Thyroid gland (tissue), 4 donors: ENCODE results near the gene SLC24A3.

Experiments
- POLR2A ChIP-seq, 2 donors: fragments of 450-650 bp; IDR thresholded peaks; one replicate each; pipeline ENCODE4 v1.6.1; 2017; ENCODE audit warnings: antibody characterized with exemption in 2 of 2, mild to moderate bottlenecking in 2 of 2, moderate library complexity in 1 of 2
- TF ChIP-seq, protein P1 (sequence below), 6 experiments: fragments of 200-600 bp in 3 of 6; fragments of 450-650 bp in 3 of 6; sonication (generic) in 3 of 6; IDR thresholded peaks; one replicate each; pipeline ENCODE4 v1.5.1; 2016 to 2019; ENCODE audit warnings: antibody characterized with exemption in 6 of 6, mild to moderate bottlenecking in 2 of 6, inconsistent platforms in 1 of 6, moderate library complexity in 1 of 6

DNA sequence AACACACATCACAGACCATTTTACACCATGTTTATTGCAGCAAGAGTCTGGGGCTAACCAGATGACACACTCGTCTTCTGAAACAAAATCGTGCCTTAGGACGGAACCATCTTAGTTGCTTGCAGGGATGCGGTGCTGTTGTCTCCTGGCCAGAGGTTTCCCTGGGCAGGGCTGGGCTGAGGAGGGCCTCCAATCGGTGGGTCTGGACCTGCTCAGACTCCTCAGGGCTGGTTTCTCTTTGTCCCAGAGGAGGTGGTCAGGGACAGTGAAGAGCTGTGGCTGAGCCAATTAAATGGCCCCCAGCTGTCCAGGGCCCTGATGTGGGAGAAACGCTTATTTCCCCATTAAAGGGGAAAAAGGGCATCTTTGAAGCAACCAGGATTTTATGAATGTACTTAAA is 117.6 kb downstream of the SLC24A3 start:
- TF ChIP-seq POLR2A (IDR thresholded peaks at IDR 0.05): no peak
- TF ChIP-seq, protein P1, sequence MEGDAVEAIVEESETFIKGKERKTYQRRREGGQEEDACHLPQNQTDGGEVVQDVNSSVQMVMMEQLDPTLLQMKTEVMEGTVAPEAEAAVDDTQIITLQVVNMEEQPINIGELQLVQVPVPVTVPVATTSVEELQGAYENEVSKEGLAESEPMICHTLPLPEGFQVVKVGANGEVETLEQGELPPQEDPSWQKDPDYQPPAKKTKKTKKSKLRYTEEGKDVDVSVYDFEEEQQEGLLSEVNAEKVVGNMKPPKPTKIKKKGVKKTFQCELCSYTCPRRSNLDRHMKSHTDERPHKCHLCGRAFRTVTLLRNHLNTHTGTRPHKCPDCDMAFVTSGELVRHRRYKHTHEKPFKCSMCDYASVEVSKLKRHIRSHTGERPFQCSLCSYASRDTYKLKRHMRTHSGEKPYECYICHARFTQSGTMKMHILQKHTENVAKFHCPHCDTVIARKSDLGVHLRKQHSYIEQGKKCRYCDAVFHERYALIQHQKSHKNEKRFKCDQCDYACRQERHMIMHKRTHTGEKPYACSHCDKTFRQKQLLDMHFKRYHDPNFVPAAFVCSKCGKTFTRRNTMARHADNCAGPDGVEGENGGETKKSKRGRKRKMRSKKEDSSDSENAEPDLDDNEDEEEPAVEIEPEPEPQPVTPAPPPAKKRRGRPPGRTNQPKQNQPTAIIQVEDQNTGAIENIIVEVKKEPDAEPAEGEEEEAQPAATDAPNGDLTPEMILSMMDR (IDR thresholded peaks at IDR 0.05): no peak
